IMR-90 (cell line): Measurements from ENCODE around the gene MAP1LC3A. TPM values are rescaled to one million over a fixed set of nuclear protein-coding genes. Genes with fewer than 3 reads are reported as not detected.

Experiments
- ATAC-seq: fragments of 200-7000 bp; cut with Tn5 transposase; 2 replicates; pipeline ENCODE4 v1.9.1; 2020; ENCODE audit warnings: low read depth, mild to moderate bottlenecking, moderate library complexity
- BruUV-seq: library from RNA; stranded (reverse); fragments of 400-500 nt; replicated peaks from 2 replicates; lab custom pipeline; 2021; lab: Mats Ljungman, UMichigan
- CTCF ChIA-PET: fragments of 300-600 bp; formaldehyde crosslinking; extraction: SDS; loops from one replicate; lab custom pipeline; 2021; ENCODE audit warnings: antibody characterized with exemption; lab: Yijun Ruan, JAX
- POLR2A ChIA-PET: fragments of 300-600 bp; sonication (Branson Sonifier 250); formaldehyde crosslinking; loops from one replicate; lab custom pipeline; 2022; ENCODE audit warnings: antibody characterized with exemption; ENCODE audit not compliant: unreplicated experiment; lab: Charles Lee
- DNase-seq: peaks from one replicate; pipeline ENCODE4 v3.0.0; 2013
- H2AFZ ChIP-seq: replicated peaks from 2 replicates; pipeline ENCODE3; 2013; ENCODE audit warnings: low read length, mild to moderate bottlenecking; ENCODE audit not compliant: poor library complexity
- H2AK5ac ChIP-seq: 2 replicates; pipeline ENCODE4 v1.6.1; 2013; ENCODE audit warnings: low read depth, low read length, inconsistent platforms
- H2AK9ac ChIP-seq: replicated peaks from 2 replicates; pipeline ENCODE3; 2013; ENCODE audit warnings: mild to moderate bottlenecking, low read depth, low read length, moderate library complexity; ENCODE audit not compliant: poor library complexity
- H2BK120ac ChIP-seq: 2 replicates; pipeline ENCODE4 v1.6.1; 2013; ENCODE audit warnings: low read depth, low read length, inconsistent platforms
- H2BK15ac ChIP-seq: 3 replicates; pipeline ENCODE4 v1.6.1; 2013; ENCODE audit warnings: low read depth, low read length, inconsistent platforms
- H2BK20ac ChIP-seq: 2 replicates; pipeline ENCODE4 v1.6.1; 2013; ENCODE audit warnings: low read depth, mild to moderate bottlenecking, inconsistent platforms, low read length, moderate library complexity
- H2BK5ac ChIP-seq: 2 replicates; pipeline ENCODE4 v1.6.1; 2013; ENCODE audit warnings: mild to moderate bottlenecking, low read depth, low read length, inconsistent platforms; ENCODE audit not compliant: poor library complexity, severe bottlenecking
- H3K14ac ChIP-seq: replicated peaks from 2 replicates; pipeline ENCODE4 v1.6.1; 2013; ENCODE audit warnings: low read depth, low read length, inconsistent platforms
- H3K18ac ChIP-seq: 2 replicates; pipeline ENCODE4 v1.6.1; 2013; ENCODE audit warnings: low read depth, low read length, control low read depth
- H3K23ac ChIP-seq: 2 replicates; pipeline ENCODE4 v1.6.1; 2013; ENCODE audit warnings: low read depth, low read length, inconsistent platforms
- H3K27ac ChIP-seq: 2 replicates; pipeline ENCODE4 v1.5.1; 2013; ENCODE audit warnings: mild to moderate bottlenecking, control low read depth, low read length; ENCODE audit not compliant: insufficient read depth
- H3K27me3 ChIP-seq: 2 replicates; pipeline ENCODE4 v1.6.1; 2013; ENCODE audit warnings: low read length; ENCODE audit not compliant: control insufficient read depth, insufficient read depth
- H3K36me3 ChIP-seq: 2 replicates; pipeline ENCODE4 v1.6.1; 2013; ENCODE audit warnings: low read length, mixed read lengths; ENCODE audit not compliant: control insufficient read depth, insufficient read depth
- H3K4ac ChIP-seq: 2 replicates; pipeline ENCODE4 v1.6.1; 2013; ENCODE audit warnings: low read depth, low read length, inconsistent platforms
- H3K4me1 ChIP-seq: 2 replicates; pipeline ENCODE4 v1.6.1; 2013; ENCODE audit warnings: low read length, mixed read lengths; ENCODE audit not compliant: control insufficient read depth, insufficient read depth
- H3K4me2 ChIP-seq: 2 replicates; pipeline ENCODE4 v1.6.1; 2013; ENCODE audit warnings: low read depth, mild to moderate bottlenecking, control low read depth, low read length, moderate library complexity
- H3K4me3 ChIP-seq: 2 replicates; pipeline ENCODE4 v1.5.1; 2013; ENCODE audit warnings: low read depth, mild to moderate bottlenecking, control low read depth, low read length, moderate library complexity; ENCODE audit not compliant: insufficient read depth
- H3K56ac ChIP-seq: 2 replicates; pipeline ENCODE4 v1.6.1; 2013; ENCODE audit warnings: low read length, inconsistent platforms; ENCODE audit not compliant: insufficient read depth; ENCODE audit errors: extremely low read depth
- H3K79me1 ChIP-seq, 2 experiments: 2 replicates each; pipeline ENCODE4 v1.6.1; 2013; ENCODE audit warnings: low read length in 2 of 2, inconsistent platforms in 1 of 2, low read depth in 1 of 2
- H3K9ac ChIP-seq: 2 replicates; pipeline ENCODE4 v1.6.1; 2013; ENCODE audit warnings: low read depth, low read length, control low read depth
- H3K9me1 ChIP-seq: 2 replicates; pipeline ENCODE4 v1.6.1; 2013; ENCODE audit warnings: low read length, inconsistent platforms; ENCODE audit not compliant: insufficient read depth
- H3K9me3 ChIP-seq: 2 replicates; pipeline ENCODE4 v1.6.1; 2013; ENCODE audit warnings: low read length; ENCODE audit not compliant: control insufficient read depth, insufficient read depth
- H4K20me1 ChIP-seq: 2 replicates; pipeline ENCODE4 v1.6.1; 2013; ENCODE audit warnings: low read length, inconsistent platforms; ENCODE audit not compliant: insufficient read depth
- H4K5ac ChIP-seq: 2 replicates; pipeline ENCODE4 v1.6.1; 2013; ENCODE audit warnings: mild to moderate bottlenecking, low read depth, low read length, control low read depth
- H4K8ac ChIP-seq, 2 experiments: 2 replicates each; pipeline ENCODE4 v1.6.1; 2013; ENCODE audit warnings: low read depth in 2 of 2, low read length in 2 of 2, control low read depth in 1 of 2, inconsistent platforms in 1 of 2
- H4K91ac ChIP-seq: 2 replicates; pipeline ENCODE4 v1.6.1; 2013; ENCODE audit warnings: low read depth, low read length, inconsistent platforms; ENCODE audit not compliant: insufficient read depth
- BHLHE40 ChIP-seq: fragments of 150-350 bp; IDR thresholded peaks from 2 replicates; pipeline ENCODE4 v1.6.1; 2016; ENCODE audit warnings: mild to moderate bottlenecking, low read depth, low read length
- CHD1 ChIP-seq: IDR thresholded peaks from 2 replicates; pipeline ENCODE4 v1.6.1; 2012; ENCODE audit warnings: low read depth, low read length, improper control_type of control experiment
- CTCF ChIP-seq: conservative IDR thresholded peaks from 2 replicates; pipeline ENCODE4 v1.5.1; 2012; ENCODE audit warnings: mild to moderate bottlenecking, low read depth, low read length, improper control_type of control experiment
- FOS ChIP-seq: fragments of 150-350 bp; IDR thresholded peaks from 2 replicates; pipeline ENCODE4 v1.6.1; 2016; ENCODE audit warnings: low read depth, low read length
- MAFK ChIP-seq: IDR thresholded peaks from 2 replicates; pipeline ENCODE4 v1.6.1; 2012; ENCODE audit warnings: low read depth, low read length, improper control_type of control experiment
- MAZ ChIP-seq: IDR thresholded peaks from 2 replicates; pipeline ENCODE4 v1.6.1; 2012; ENCODE audit warnings: low read depth, mild to moderate bottlenecking, low read length, improper control_type of control experiment, moderate library complexity, borderline replicate concordance
- NFE2L2 ChIP-seq: fragments of 150-350 bp; IDR thresholded peaks from 2 replicates; pipeline ENCODE4 v1.6.1; 2016; ENCODE audit warnings: low read depth, mild to moderate bottlenecking, low read length
- POLR2A ChIP-seq: IDR thresholded peaks from 2 replicates; pipeline ENCODE4 v1.6.1; 2012; ENCODE audit warnings: mild to moderate bottlenecking, low read depth, low read length
- RAD21 ChIP-seq: IDR thresholded peaks from 2 replicates; pipeline ENCODE4 v1.6.1; 2012; ENCODE audit warnings: low read length, improper control_type of control experiment
- RCOR1 ChIP-seq: IDR thresholded peaks from 2 replicates; pipeline ENCODE4 v1.6.1; 2012; ENCODE audit warnings: mild to moderate bottlenecking, low read length, improper control_type of control experiment; ENCODE audit not compliant: insufficient replicate concordance
- SMC3 ChIP-seq: fragments of 150-350 bp; IDR thresholded peaks from 2 replicates; pipeline ENCODE4 v1.6.1; 2016; ENCODE audit warnings: low read depth, mild to moderate bottlenecking, antibody characterized with exemption, low read length, moderate library complexity
- WGBS, 2 experiments: methylation state at CpG; one replicate each; pipeline versions ENCODE4 v1.1.5 to v1.1.7; 2013; ENCODE audit warnings: missing lambda C conversion rate in 2 of 2; ENCODE audit not compliant: insufficient read length in 1 of 2; ENCODE audit errors: extremely low coverage in 2 of 2; 5-methylcytosine and 5-hydroxymethylcytosine counted together
- dilution Hi-C: fragments of 300-500 bp; cut with HindIII; formaldehyde crosslinking; loops from one replicate; pipeline ENCODE4 v1.14.3; 2018; ENCODE audit warnings: low sequenced_read_pairs; ENCODE audit not compliant: unreplicated experiment
- in situ Hi-C: fragments of 300-500 bp; cut with MboI; formaldehyde crosslinking; loops from 3 replicates; pipeline ENCODE4 v1.14.3; 2019; ENCODE audit warnings: low sequenced_read_pairs, inconsistent platforms, mixed read lengths
- intact Hi-C: fragments of 100-400 bp; cut with micrococcal nuclease; formaldehyde crosslinking; loops from 2 replicates; pipeline ENCODE4 v1.10.0; 2022
- polyA plus RNA-seq, 3 experiments: library from polyadenylated mRNA; depleted of rRNA; stranded (reverse); fragments of >200 nt; gene quantifications; 2 replicates each; pipeline ENCODE4 v1.2.3, GENCODE V29; 2012; ENCODE audit warnings: low replicate concordance in 1 of 3
- total RNA-seq: library from RNA; depleted of rRNA; stranded (reverse); fragments of >200 nt; gene quantifications from 2 replicates; pipeline ENCODE4 v1.2.3, GENCODE V29; 2012
- TF ChIP-seq, protein P1 (sequence below): fragments of 150-350 bp; IDR thresholded peaks from 2 replicates; pipeline ENCODE4 v1.6.1; 2017; ENCODE audit warnings: mild to moderate bottlenecking, antibody characterized with exemption, low read length, low read depth

Gene MAP1LC3A
- total and polyA plus RNA-seq, 2 of the 4 experiments (the other 2 are of a cell fraction): 10.0 to 39.7 TPM

- CTCF ChIA-PET: interaction anchor here (1.1 kb wide), 1 partner anchor 223 kb away, joined by 4 read pairs; no protein-coding TSS in a partner anchor
- Histone ChIP-seq H2AK5ac (no peak overlapping the region), H3K14ac (no peak overlapping the region), H3K4ac (no peak overlapping the region), H3K27me3 (no peaks in the 10 kb centered on the region), H3K36me3 (peaks cover 75% of the 10 kb centered on the region), H2BK15ac (no peak overlapping the region), H4K5ac (no peak overlapping the region), H2AK9ac (no peak overlapping the region), H3K4me2 (no peak overlapping the region), H3K27ac (no peak overlapping the region), H3K79me1 (peaks cover 32 to 75% of the 10 kb centered on the region in 2 experiments), H3K56ac (no peak overlapping the region), H3K4me3 (no peak overlapping the region), H2BK20ac (no peak overlapping the region), H3K9me3 (no peaks in the 10 kb centered on the region), H2AFZ (no peak overlapping the region), H2BK5ac (no peak overlapping the region), H3K9me1 (peaks cover 18% of the 10 kb centered on the region), H4K8ac (no peak overlapping the region), H3K23ac (no peak overlapping the region), H3K18ac (no peak overlapping the region), H4K91ac (no peak overlapping the region), H3K4me1 (no peaks in the 10 kb centered on the region), H4K20me1 (peaks cover 26% of the 10 kb centered on the region), H2BK120ac (no peak overlapping the region), H3K9ac (no peak overlapping the region)
- no peak for DNase-seq
- POLR2A ChIA-PET: no interaction called here
- no TSS peak for BruUV-seq
- intact Hi-C loops: loop anchor here (5.0 kb wide), 1 partner anchor 172 kb away; no protein-coding TSS in a partner anchor
- in situ Hi-C loops: no loop called here
- ATAC-seq: no peak
- 90% methylated on average over 2 of the region's 15 CpGs; no CpG with 5 or more reads in 1 of the 2 experiments for WGBS, 2 experiments
- TF ChIP-seq RCOR1 (no peak), SMC3 (no peak), CHD1 (no peak), NFE2L2 (no peak), MAZ (no peak), BHLHE40 (no peak), POLR2A (no peak), CTCF (no peak), RAD21 (no peak), MAFK (no peak), FOS (no peak)
- TF ChIP-seq, protein P1, sequence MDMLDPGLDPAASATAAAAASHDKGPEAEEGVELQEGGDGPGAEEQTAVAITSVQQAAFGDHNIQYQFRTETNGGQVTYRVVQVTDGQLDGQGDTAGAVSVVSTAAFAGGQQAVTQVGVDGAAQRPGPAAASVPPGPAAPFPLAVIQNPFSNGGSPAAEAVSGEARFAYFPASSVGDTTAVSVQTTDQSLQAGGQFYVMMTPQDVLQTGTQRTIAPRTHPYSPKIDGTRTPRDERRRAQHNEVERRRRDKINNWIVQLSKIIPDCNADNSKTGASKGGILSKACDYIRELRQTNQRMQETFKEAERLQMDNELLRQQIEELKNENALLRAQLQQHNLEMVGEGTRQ: no peak
- dilution Hi-C loops: no loop called here
Observed at GRCh38 chr20:34535301-34535840, 23.1 kb upstream of the MAP1LC3A start.
